Glutamatergic neuron (in vitro differentiated cells): ENCODE data around the gene MAP4K4. TPM values are rescaled to one million over a fixed set of nuclear protein-coding genes. Genes with fewer than 3 reads are reported as not detected.

Experiments
- DNase-seq: peaks from one replicate; pipeline ENCODE4 v3.0.0; 2022
- H3K27ac Mint-ChIP-seq: one replicate; pipeline ENCODE4 v1.8.0; 2020; ENCODE audit warnings: mild to moderate bottlenecking, mixed read lengths, inconsistent platforms; ENCODE audit not compliant: unreplicated experiment
- H3K27me3 Mint-ChIP-seq: one replicate; pipeline ENCODE4 v1.8.0; 2020; ENCODE audit warnings: mild to moderate bottlenecking, moderate library complexity, mixed read lengths, inconsistent platforms; ENCODE audit not compliant: unreplicated experiment
- H3K36me3 Mint-ChIP-seq: one replicate; pipeline ENCODE4 v1.8.0; 2020; ENCODE audit warnings: mild to moderate bottlenecking, mixed read lengths, inconsistent platforms; ENCODE audit not compliant: unreplicated experiment
- H3K4me1 Mint-ChIP-seq: one replicate; pipeline ENCODE4 v1.8.0; 2020; ENCODE audit warnings: mild to moderate bottlenecking, low read depth, mixed read lengths, inconsistent platforms; ENCODE audit not compliant: unreplicated experiment
- H3K4me3 Mint-ChIP-seq: one replicate; pipeline ENCODE4 v1.8.0; 2020; ENCODE audit warnings: mild to moderate bottlenecking, mixed read lengths, inconsistent platforms; ENCODE audit not compliant: unreplicated experiment
- H3K9me3 Mint-ChIP-seq: one replicate; pipeline ENCODE4 v1.8.0; 2020; ENCODE audit warnings: mild to moderate bottlenecking, moderate library complexity, mixed read lengths, inconsistent platforms; ENCODE audit not compliant: unreplicated experiment
- CTCF ChIP-seq: fragments of 200-600 bp; sonication (generic); IDR thresholded peaks from one replicate; pipeline ENCODE4 v1.5.0; 2021; ENCODE audit not compliant: partially characterized antibody, unreplicated experiment
- total RNA-seq: library from RNA; stranded (reverse); fragmentation: NEBNext Ultra II Directional; extraction: Animal tissue kit (Norgen Biotek cat#: 25700); gene quantifications from one replicate; pipeline ENCODE4 v1.2.1, GENCODE V29; 2021; ENCODE audit not compliant: unreplicated experiment

The MAP4K4 gene
- total RNA-seq, 1 donor from 2014 or later = 756 TPM

GRCh38 chr2:101698014-101698843, 722 bp downstream of the MAP4K4 start:
- Mint-ChIP-seq H3K4me1 (peaks cover 16% of the 10 kb centered on the region), H3K27ac (no peak overlapping the region), H3K36me3 (no peaks in the 10 kb centered on the region), H3K27me3 (peaks cover 8% of the 10 kb centered on the region), H3K4me3 (peak overlapping the region; percentile 48), H3K9me3 (peaks cover 20% of the 10 kb centered on the region)
- no peak for TF ChIP-seq CTCF
- peak; percentile 46 for DNase-seq

GRCh38 chr2:101698844-101699754, 1.6 kb downstream of the MAP4K4 start:
- H3K9me3 Mint-ChIP-seq = peaks cover 20% of the 10 kb centered on the region
- DNase-seq = no peak

GRCh38 chr2:101699755-101700461, 2.4 kb downstream of the MAP4K4 start:
- no peak for TF ChIP-seq CTCF
- DNase-seq = no peak
- Mint-ChIP-seq H3K4me1 (peaks cover 24% of the 10 kb centered on the region), H3K36me3 (no peaks in the 10 kb centered on the region), H3K27me3 (peaks cover 8% of the 10 kb centered on the region), H3K9me3 (peaks cover 20% of the 10 kb centered on the region), H3K4me3 (no peak overlapping the region), H3K27ac (no peak overlapping the region)

More at GRCh38 chr2:101698844-101699754, 1.6 kb downstream of the MAP4K4 start:
- Mint-ChIP-seq H3K36me3 (no peaks in the 10 kb centered on the region), H3K27me3 (peaks cover 8% of the 10 kb centered on the region), H3K27ac (no peak overlapping the region), H3K4me1 (peaks cover 18% of the 10 kb centered on the region), H3K4me3 (no peak overlapping the region)
- TF ChIP-seq CTCF = no peak

- H3K4me1 Mint-ChIP-seq = peaks cover 43% of the 10 kb centered on the region
- DNase-seq = no peak
- peak overlapping the region; percentile 67 for H3K4me3 Mint-ChIP-seq
- H3K27ac Mint-ChIP-seq = peak overlapping the region; percentile 25
- no peak for TF ChIP-seq CTCF
- H3K27me3 Mint-ChIP-seq = peaks cover 5% of the 10 kb centered on the region
- H3K9me3 Mint-ChIP-seq = peaks cover 13% of the 10 kb centered on the region
- H3K36me3 Mint-ChIP-seq = no peaks in the 10 kb centered on the region
These were observed 6.5 kb downstream of the MAP4K4 start for GRCh38 chr2:101704046-101704466.
